CD4-positive, alpha-beta memory T cell (primary cell): ENCODE measurements around the gene VWC2. TPM values are rescaled to one million over a fixed set of nuclear protein-coding genes. Genes with fewer than 3 reads are reported as not detected.
"Not testable (repeated sequence)": the region's sequence is repeated elsewhere in the genome, so short reads cannot be mapped to it uniquely, and the experiment has no call there.

Experiments used
- CTCF ChIA-PET: fragments of 350-600 bp; sonication (Branson Sonifier 250); formaldehyde crosslinking; loops from one replicate; lab custom pipeline; 2021; ENCODE audit warnings: inconsistent platforms; ENCODE audit not compliant: partially characterized antibody; lab: Charles Lee
- POLR2A ChIA-PET: fragments of 350-600 bp; sonication (Branson Sonifier 250); formaldehyde crosslinking; loops from one replicate; lab custom pipeline; 2021; ENCODE audit not compliant: partially characterized antibody; lab: Charles Lee
- DNase-seq, 5 donors: peaks; one replicate each; pipeline versions ENCODE4 v3.0.0 to v3.0.0-alpha.2; 2020 to 2022; ENCODE audit warnings: mixed read lengths in 1 of 5
- H3K27ac ChIP-seq: one replicate; pipeline ENCODE4 v1.7.0; 2013; ENCODE audit warnings: low read depth, low read length
- H3K27me3 ChIP-seq: 2 replicates; pipeline ENCODE4 v1.7.0; 2013; ENCODE audit warnings: mild to moderate bottlenecking, low read length, moderate library complexity; ENCODE audit not compliant: insufficient read depth
- H3K36me3 ChIP-seq: 2 replicates; pipeline ENCODE4 v1.7.0; 2013; ENCODE audit warnings: mild to moderate bottlenecking, low read length, moderate library complexity; ENCODE audit not compliant: insufficient read depth
- H3K4me1 ChIP-seq: 2 replicates; pipeline ENCODE4 v1.7.0; 2013; ENCODE audit warnings: mild to moderate bottlenecking, low read length, moderate library complexity; ENCODE audit not compliant: insufficient read depth
- H3K4me3 ChIP-seq, 2 donors: one replicate each; pipeline ENCODE4 v1.7.0; 2013; ENCODE audit warnings: low read length in 2 of 2, mild to moderate bottlenecking in 1 of 2
- H3K9me3 ChIP-seq, 2 donors: one replicate each; pipeline ENCODE4 v1.7.0; 2013; ENCODE audit warnings: low read length in 2 of 2, control low read depth in 1 of 2; ENCODE audit not compliant: control insufficient read depth in 1 of 2
- H3K27ac Mint-ChIP-seq, 7 donors: one replicate each; pipeline ENCODE4 v1.8.0; 2020 to 2021; ENCODE audit warnings: mixed read lengths in 7 of 7, mild to moderate bottlenecking in 6 of 7, inconsistent platforms in 3 of 7, moderate library complexity in 3 of 7
- H3K27me3 Mint-ChIP-seq, 2 donors: one replicate each; pipeline ENCODE4 v1.8.0; 2020 to 2021; ENCODE audit warnings: mixed read lengths in 2 of 2
- H3K36me3 Mint-ChIP-seq, 2 donors: one replicate each; pipeline ENCODE4 v1.8.0; 2020 to 2021; ENCODE audit warnings: mixed read lengths in 2 of 2, inconsistent platforms in 1 of 2, mild to moderate bottlenecking in 1 of 2
- H3K4me1 Mint-ChIP-seq, 4 donors: one replicate each; pipeline ENCODE4 v1.8.0; 2020 to 2021; ENCODE audit warnings: mixed read lengths in 4 of 4, mild to moderate bottlenecking in 1 of 4
- H3K4me3 Mint-ChIP-seq, 8 donors: one replicate each; pipeline ENCODE4 v1.8.0; 2020 to 2021; ENCODE audit warnings: mixed read lengths in 8 of 8, mild to moderate bottlenecking in 7 of 8, moderate library complexity in 6 of 8, inconsistent platforms in 3 of 8
- H3K9me3 Mint-ChIP-seq, 8 donors: one replicate each; pipeline ENCODE4 v1.8.0; 2020 to 2021; ENCODE audit warnings: mixed read lengths in 8 of 8, mild to moderate bottlenecking in 5 of 8, inconsistent platforms in 3 of 8, moderate library complexity in 1 of 8
- intact Hi-C: fragments of 100-400 bp; cut with micrococcal nuclease; formaldehyde crosslinking; loops from one replicate; pipeline ENCODE4 v1.15.1; 2023
- polyA plus RNA-seq, 2 donors: library from polyadenylated mRNA; unstranded; fragments of 300-500 nt; fragmentation: Illumina TruSeq; gene quantifications; one replicate each; pipeline ENCODE4 v1.2.3, GENCODE V29; 2021
- total RNA-seq, 2 experiments: library from RNA; stranded (reverse); gene quantifications; one replicate each; pipeline ENCODE4 v1.2.3, GENCODE V29; 2021

VWC2 gene
- total and polyA plus RNA-seq, 4 experiments from 2014 or later = not detected

GRCh38 chr7:49851614-49851934 lies 78.1 kb downstream of the VWC2 start:
- H3K27me3 Mint-ChIP-seq, H3K36me3 ChIP-seq, H3K9me3 Mint-ChIP-seq, H3K9me3 ChIP-seq, POLR2A ChIA-PET, DNase-seq, H3K4me3 ChIP-seq, H3K4me1 Mint-ChIP-seq, H3K4me3 Mint-ChIP-seq, H3K27ac Mint-ChIP-seq, H3K27me3 ChIP-seq, H3K27ac ChIP-seq, H3K36me3 Mint-ChIP-seq, H3K4me1 ChIP-seq, intact Hi-C loops: not testable (repeated sequence)
- CTCF ChIA-PET = interaction anchor here (0.7 kb wide), 1 partner anchor 9 kb away, joined by 4 read pairs; no protein-coding TSS in a partner anchor

- DNase-seq = no peak
- H3K36me3 Mint-ChIP-seq = no peaks in the 10 kb centered on the region
- Histone ChIP-seq H3K27me3 (no peaks in the 10 kb centered on the region), H3K36me3 (no peaks in the 10 kb centered on the region), H3K4me1 (no peaks in the 10 kb centered on the region), H3K9me3 (no peaks in the 10 kb centered on the region), H3K4me3 (no peak overlapping the region), H3K27ac (no peak overlapping the region)
- no peak overlapping the region for H3K4me3 Mint-ChIP-seq
- H3K4me1 Mint-ChIP-seq = no peaks in the 10 kb centered on the region
- H3K9me3 Mint-ChIP-seq = peaks cover 0 to 3% (median 0%) of the 10 kb centered on the region in 8 donors
- ChIA-PET POLR2A (no interaction called here), CTCF (no interaction called here)
- H3K27ac Mint-ChIP-seq = no peak overlapping the region
- H3K27me3 Mint-ChIP-seq = peaks cover 0 to 1% of the 10 kb centered on the region in 2 donors
- intact Hi-C loops = no loop called here
Measured at GRCh38 chr7:49852619-49853462, 79.4 kb downstream of the VWC2 start.

- no peak for DNase-seq
- H3K9me3 Mint-ChIP-seq = peaks cover 0 to 3% (median under 1%) of the 10 kb centered on the region in 8 donors
- H3K4me3 Mint-ChIP-seq = no peak overlapping the region
- Histone ChIP-seq H3K9me3 (no peaks in the 10 kb centered on the region), H3K4me3 (no peak overlapping the region), H3K36me3 (no peaks in the 10 kb centered on the region), H3K27me3 (no peaks in the 10 kb centered on the region), H3K4me1 (no peaks in the 10 kb centered on the region), H3K27ac (no peak overlapping the region)
- H3K36me3 Mint-ChIP-seq = no peaks in the 10 kb centered on the region
- H3K27me3 Mint-ChIP-seq = peaks cover 0 to 1% of the 10 kb centered on the region in 2 donors
- intact Hi-C loops = no loop called here
- POLR2A ChIA-PET = no interaction called here
- CTCF ChIA-PET = no interaction called here
- H3K27ac Mint-ChIP-seq = no peak overlapping the region
- no peaks in the 10 kb centered on the region for H3K4me1 Mint-ChIP-seq
Measured at GRCh38 chr7:49855281-49855980, 82.0 kb downstream of the VWC2 start.

GRCh38 chr7:49860293-49860692 lies 86.9 kb downstream of the VWC2 start:
- DNase-seq = no peak
- Histone ChIP-seq H3K36me3 (no peaks in the 10 kb centered on the region), H3K27ac (no peak overlapping the region), H3K4me3 (no peak overlapping the region), H3K4me1 (no peaks in the 10 kb centered on the region), H3K9me3 (no peaks in the 10 kb centered on the region), H3K27me3 (no peaks in the 10 kb centered on the region)
- H3K4me1 Mint-ChIP-seq = no peaks in the 10 kb centered on the region
- CTCF ChIA-PET = interaction anchor here (0.6 kb wide), 1 partner anchor 9 kb away, joined by 4 read pairs; no protein-coding TSS in a partner anchor
- peaks cover 0 to 3% (median 0%) of the 10 kb centered on the region in 8 donors for H3K9me3 Mint-ChIP-seq
- H3K4me3 Mint-ChIP-seq = no peak overlapping the region
- H3K36me3 Mint-ChIP-seq = no peaks in the 10 kb centered on the region
- no peak overlapping the region for H3K27ac Mint-ChIP-seq
- H3K27me3 Mint-ChIP-seq = peaks cover 0 to 5% of the 10 kb centered on the region in 2 donors
- intact Hi-C loops = no loop called here
- POLR2A ChIA-PET = no interaction called here

- intact Hi-C loops = no loop called here
Measured at GRCh38 chr7:49866076-49866735, 92.8 kb downstream of the VWC2 start.

GRCh38 chr7:49866910-49867309 lies 93.5 kb downstream of the VWC2 start:
- H3K27ac Mint-ChIP-seq = no peak overlapping the region
- CTCF ChIA-PET = no interaction called here
- intact Hi-C loops = no loop called here
- H3K36me3 Mint-ChIP-seq = no peaks in the 10 kb centered on the region
- no peak overlapping the region for H3K4me3 Mint-ChIP-seq
- H3K4me1 ChIP-seq = no peaks in the 10 kb centered on the region
- POLR2A ChIA-PET = no interaction called here
- DNase-seq = no peak
- H3K27me3 Mint-ChIP-seq = peaks cover 2 to 6% of the 10 kb centered on the region in 2 donors
- H3K27me3 ChIP-seq = no peaks in the 10 kb centered on the region
- no peak overlapping the region for H3K4me3 ChIP-seq
- H3K27ac ChIP-seq = no peak overlapping the region
- H3K4me1 Mint-ChIP-seq = no peaks in the 10 kb centered on the region
- H3K36me3 ChIP-seq = no peaks in the 10 kb centered on the region
- no peaks in the 10 kb centered on the region for H3K9me3 ChIP-seq
- peaks cover 0 to 4% (median 0%) of the 10 kb centered on the region in 8 donors for H3K9me3 Mint-ChIP-seq

More at GRCh38 chr7:49866076-49866735, 92.8 kb downstream of the VWC2 start:
- no peaks in the 10 kb centered on the region for H3K4me1 Mint-ChIP-seq
- no peaks in the 10 kb centered on the region for H3K4me1 ChIP-seq
- ChIA-PET CTCF (no interaction called here), POLR2A (no interaction called here)
- no peak overlapping the region for H3K27ac ChIP-seq
- peaks cover 2 to 6% of the 10 kb centered on the region in 2 donors for H3K27me3 Mint-ChIP-seq
- no peak overlapping the region for H3K4me3 Mint-ChIP-seq
- no peaks in the 10 kb centered on the region for H3K36me3 ChIP-seq
- no peak overlapping the region for H3K4me3 ChIP-seq
- H3K27ac Mint-ChIP-seq = no peak overlapping the region
- peaks cover 0 to 4% (median 0%) of the 10 kb centered on the region in 8 donors for H3K9me3 Mint-ChIP-seq
- H3K9me3 ChIP-seq = no peaks in the 10 kb centered on the region
- DNase-seq = no peak
- H3K36me3 Mint-ChIP-seq = no peaks in the 10 kb centered on the region
- H3K27me3 ChIP-seq = no peaks in the 10 kb centered on the region

- H3K36me3 Mint-ChIP-seq = no peaks in the 10 kb centered on the region
- ChIA-PET POLR2A (no interaction called here), CTCF (no interaction called here)
Measured at GRCh38 chr7:49873420-49873819, 100.0 kb downstream of the VWC2 start.

More at GRCh38 chr7:49873420-49873819, 100.0 kb downstream of the VWC2 start:
- Mint-ChIP-seq H3K4me1 (no peaks in the 10 kb centered on the region), H3K4me3 (no peak overlapping the region), H3K27ac (no peak overlapping the region), H3K27me3 (peaks cover 2 to 3% of the 10 kb centered on the region in 2 donors), H3K9me3 (peaks cover 0 to 2% (median 0%) of the 10 kb centered on the region in 8 donors)
- Histone ChIP-seq H3K27ac (no peak overlapping the region), H3K27me3 (no peaks in the 10 kb centered on the region), H3K4me1 (no peaks in the 10 kb centered on the region), H3K9me3 (no peaks in the 10 kb centered on the region), H3K36me3 (no peaks in the 10 kb centered on the region), H3K4me3 (no peak overlapping the region)
- intact Hi-C loops = no loop called here
- DNase-seq = no peak
